DND-41 (cell line): ENCODE results near the gene CFAP107.

Experiments used
- EZH2 ChIP-seq: IDR thresholded peaks from 3 replicates; pipeline ENCODE4 v1.6.1; 2012; ENCODE audit warnings: borderline replicate concordance, low read depth, mild to moderate bottlenecking, moderate library complexity, low read length, inconsistent platforms; ENCODE audit not compliant: severe bottlenecking
- TF ChIP-seq, protein P1 (sequence below): IDR thresholded peaks from 2 replicates; pipeline ENCODE4 v1.5.1; 2012; ENCODE audit warnings: borderline replicate concordance, low read length, moderate library complexity, mild to moderate bottlenecking; ENCODE audit not compliant: poor library complexity, severe bottlenecking; ENCODE audit errors: extremely low read depth

DNA sequence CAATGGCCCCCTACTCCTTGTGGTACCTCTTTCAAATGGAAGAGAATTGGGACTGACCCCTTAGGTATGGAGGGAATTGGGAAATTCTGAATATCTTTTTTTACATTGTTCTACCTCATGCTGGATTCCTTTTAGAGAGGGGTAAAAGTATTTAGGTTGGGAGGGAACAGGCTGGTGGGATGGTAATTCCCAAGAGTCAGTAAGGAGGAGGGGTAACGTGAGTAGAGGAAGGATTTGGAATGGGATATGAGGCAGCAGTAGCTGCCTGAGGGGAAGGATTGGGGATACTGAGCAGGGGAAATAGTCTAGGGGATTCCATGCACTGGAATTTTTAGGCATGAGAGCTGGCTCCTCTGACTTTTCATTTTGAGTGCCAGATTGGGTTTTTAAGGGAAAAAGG lies 33.9 kb upstream of the CFAP107 start:
- TF ChIP-seq, protein P1, sequence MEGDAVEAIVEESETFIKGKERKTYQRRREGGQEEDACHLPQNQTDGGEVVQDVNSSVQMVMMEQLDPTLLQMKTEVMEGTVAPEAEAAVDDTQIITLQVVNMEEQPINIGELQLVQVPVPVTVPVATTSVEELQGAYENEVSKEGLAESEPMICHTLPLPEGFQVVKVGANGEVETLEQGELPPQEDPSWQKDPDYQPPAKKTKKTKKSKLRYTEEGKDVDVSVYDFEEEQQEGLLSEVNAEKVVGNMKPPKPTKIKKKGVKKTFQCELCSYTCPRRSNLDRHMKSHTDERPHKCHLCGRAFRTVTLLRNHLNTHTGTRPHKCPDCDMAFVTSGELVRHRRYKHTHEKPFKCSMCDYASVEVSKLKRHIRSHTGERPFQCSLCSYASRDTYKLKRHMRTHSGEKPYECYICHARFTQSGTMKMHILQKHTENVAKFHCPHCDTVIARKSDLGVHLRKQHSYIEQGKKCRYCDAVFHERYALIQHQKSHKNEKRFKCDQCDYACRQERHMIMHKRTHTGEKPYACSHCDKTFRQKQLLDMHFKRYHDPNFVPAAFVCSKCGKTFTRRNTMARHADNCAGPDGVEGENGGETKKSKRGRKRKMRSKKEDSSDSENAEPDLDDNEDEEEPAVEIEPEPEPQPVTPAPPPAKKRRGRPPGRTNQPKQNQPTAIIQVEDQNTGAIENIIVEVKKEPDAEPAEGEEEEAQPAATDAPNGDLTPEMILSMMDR = no peak
- no peak for TF ChIP-seq EZH2
